A549 (cell line): Measurements from ENCODE around the gene LLGL2. TPM values are rescaled to one million over a fixed set of nuclear protein-coding genes. Genes with fewer than 3 reads are reported as not detected.

Source experiments
- ATAC-seq, 2 experiments: fragments of 200-7000 bp in 1 of 2; fragments of >200 bp in 1 of 2; cut with Nextera tagmentation in 1 of 2; cut with Tn5 transposase in 1 of 2; 3 replicates each; pipeline versions ENCODE4 v1.8.0 to v1.9.1; 2018 to 2020; ENCODE audit warnings: mild to moderate bottlenecking in 1 of 2, moderate library complexity in 1 of 2
- CTCF ChIA-PET: fragments of 300-600 bp; sonication (Branson Sonifier 250); formaldehyde crosslinking; extraction: SDS; loops from one replicate; lab custom pipeline; 2021; ENCODE audit warnings: antibody characterized with exemption, inconsistent platforms; lab: Yijun Ruan, JAX
- POLR2A ChIA-PET: fragments of 350-600 bp; formaldehyde crosslinking; extraction: SDS; loops from one replicate; lab custom pipeline; 2021; ENCODE audit warnings: antibody characterized with exemption, inconsistent platforms; lab: Yijun Ruan, JAX
- DNase-seq, 2 experiments: peaks; one replicate each; pipeline versions ENCODE4 v3.0.0 to v3.0.0-alpha.2; 2011 to 2016; ENCODE audit warnings: low read depth in 1 of 2, low spot score in 1 of 2
- FAIRE-seq: peaks from 2 replicates; lab custom pipeline; 2011; peaks lifted over from hg19 to GRCh38; lab: Jason Lieb, UNC
- H3K27ac ChIP-seq, 2 experiments: fragments of >200 bp; sonication (Bioruptor Twin); formaldehyde crosslinking; 3 replicates each; pipeline ENCODE4 v1.5.1; 2016 to 2017
- H3K4me1 ChIP-seq: fragments of >200 bp; sonication (Bioruptor Twin); formaldehyde crosslinking; 3 replicates; pipeline ENCODE4 v1.6.1; 2016
- H3K4me2 ChIP-seq: fragments of >200 bp; sonication (Bioruptor Twin); formaldehyde crosslinking; 3 replicates; pipeline ENCODE4 v1.6.1; 2016
- H3K4me3 ChIP-seq: fragments of >200 bp; sonication (Bioruptor Twin); formaldehyde crosslinking; 3 replicates; pipeline ENCODE4 v1.5.1; 2016
- H3K9me3 ChIP-seq: fragments of >200 bp; sonication (Bioruptor Twin); formaldehyde crosslinking; 3 replicates; pipeline ENCODE4 v1.6.1; 2016
- CBX8 ChIP-seq: fragments of 200-600 bp; sonication (generic); IDR thresholded peaks from 2 replicates; pipeline ENCODE4 v1.6.1; 2016
- CEBPB ChIP-seq, 2 experiments: fragments of >200 bp in 1 of 2; sonication (Bioruptor Twin) in 1 of 2; formaldehyde crosslinking in 1 of 2; IDR thresholded peaks; 2 replicates each; pipeline ENCODE4 v1.6.1; 2012 to 2016
- CHD2 ChIP-seq: fragments of 150-350 bp; IDR thresholded peaks from 2 replicates; pipeline ENCODE4 v1.6.1; 2014; ENCODE audit warnings: low read length; ENCODE audit not compliant: partially characterized antibody
- EHF ChIP-seq: fragments of 250-450 bp; sonication (Bioruptor Pico); IDR thresholded peaks from 2 replicates; pipeline ENCODE4 v1.5.0; 2020; ENCODE audit warnings: mild to moderate bottlenecking
- ESRRA ChIP-seq: fragments of 150-350 bp; IDR thresholded peaks from 2 replicates; pipeline ENCODE4 v1.6.1; 2014; ENCODE audit warnings: mild to moderate bottlenecking, low read length, borderline replicate concordance
- FOSB ChIP-seq: fragments of 250-450 bp; sonication (Bioruptor Pico); IDR thresholded peaks from 2 replicates; pipeline ENCODE4 v1.5.0; 2020; ENCODE audit warnings: mild to moderate bottlenecking, moderate library complexity
- HOXA7 ChIP-seq: fragments of 250-450 bp; sonication (Bioruptor Pico); IDR thresholded peaks from 2 replicates; pipeline ENCODE4 v1.5.0; 2020; ENCODE audit warnings: mild to moderate bottlenecking, moderate library complexity
- KDM5A ChIP-seq: fragments of 200-600 bp; sonication (generic); IDR thresholded peaks from 2 replicates; pipeline ENCODE4 v1.6.1; 2016; ENCODE audit warnings: antibody characterized with exemption, mild to moderate bottlenecking
- MAFK ChIP-seq: fragments of 450-650 bp; IDR thresholded peaks from 2 replicates; pipeline ENCODE4 v1.6.1; 2014; ENCODE audit not compliant: partially characterized antibody
- MAZ ChIP-seq: fragments of 150-350 bp; IDR thresholded peaks from 2 replicates; pipeline ENCODE4 v1.6.1; 2014; ENCODE audit warnings: antibody characterized with exemption, low read depth, low read length, borderline replicate concordance
- PHF8 ChIP-seq: fragments of 200-600 bp; sonication (generic); IDR thresholded peaks from 2 replicates; pipeline ENCODE4 v1.6.1; 2016; ENCODE audit warnings: low read depth, mild to moderate bottlenecking, antibody characterized with exemption, moderate library complexity, borderline replicate concordance
- POLR2A ChIP-seq: IDR thresholded peaks from 2 replicates; pipeline ENCODE4 v1.6.1; 2012; ENCODE audit warnings: mild to moderate bottlenecking, low read length
- POLR2AphosphoS2 ChIP-seq: conservative IDR thresholded peaks from 2 replicates; pipeline ENCODE4 v1.6.1; 2012; ENCODE audit warnings: low read length, improper control_type of control experiment, inconsistent platforms
- TFCP2L1 ChIP-seq: fragments of 250-450 bp; sonication (Bioruptor Pico); IDR thresholded peaks from 2 replicates; pipeline ENCODE4 v1.5.0; 2021; ENCODE audit warnings: mild to moderate bottlenecking
- ZNF302 ChIP-seq: fragments of 250-450 bp; sonication (Bioruptor Pico); IDR thresholded peaks from 2 replicates; pipeline ENCODE4 v1.9.0; 2021; ENCODE audit warnings: inconsistent platforms, mild to moderate bottlenecking, moderate library complexity
- ZSCAN20 ChIP-seq: fragments of 250-450 bp; sonication (Bioruptor Pico); IDR thresholded peaks from 2 replicates; pipeline ENCODE4 v1.8.0; 2022; ENCODE audit warnings: mild to moderate bottlenecking, moderate library complexity
- WGBS: methylation state at CpG from one replicate; pipeline ENCODE4 v1.1.6; 2017; ENCODE audit errors: missing lambda C conversion rate; 5-methylcytosine and 5-hydroxymethylcytosine counted together
- polyA plus RNA-seq, 4 experiments: library from polyadenylated mRNA; depleted of rRNA in 3 of 4; stranded (reverse); fragments of >200 nt; fragmentation: RNase III in 1 of 4; extraction: RNeasy Plus Mini Kit Qiagen cat#74134 plus additional on column Dnase treatment in 1 of 4; gene quantifications; 2 replicates in 3 of 4; 3 replicates in 1 of 4; pipeline ENCODE4 v1.2.3, GENCODE V29; 2011 to 2017
- TF ChIP-seq, protein P1 (sequence below): fragments of 200-600 bp; sonication (generic); IDR thresholded peaks from 2 replicates; pipeline ENCODE4 v1.6.1; 2016; ENCODE audit warnings: antibody characterized with exemption, mild to moderate bottlenecking, moderate library complexity
- TF ChIP-seq, protein P2 (sequence below): IDR thresholded peaks from 2 replicates; pipeline ENCODE4 v1.6.1; 2012; ENCODE audit warnings: low read depth, borderline replicate concordance

LLGL2 gene
- polyA plus RNA-seq, 2 of the 4 experiments (the other 2 are of a cell fraction) = 18.9 to 35.0 TPM

DNA sequence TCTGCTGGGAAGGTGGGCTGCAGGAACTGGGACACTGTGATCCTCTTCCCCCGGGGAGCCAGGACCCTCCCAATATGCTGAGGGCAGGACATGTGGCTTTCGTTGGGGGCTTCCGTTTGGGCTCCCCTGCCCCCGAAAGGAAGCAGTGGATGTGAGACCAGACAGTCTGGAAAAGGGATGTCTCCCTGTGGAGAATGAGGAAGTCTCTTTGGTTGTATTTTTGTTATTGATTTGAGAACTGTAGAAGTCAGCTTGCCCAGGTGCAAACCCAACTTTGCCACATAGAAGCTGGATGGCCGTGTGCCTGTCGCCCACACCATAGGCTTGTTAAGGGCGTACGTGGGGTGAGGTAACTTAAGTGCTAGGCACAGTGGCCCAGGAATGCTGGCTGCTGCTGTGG is 18.8 kb downstream of the LLGL2 start:
- TF ChIP-seq MAZ (no peak), CBX8 (no peak)
- TF ChIP-seq, protein P1, sequence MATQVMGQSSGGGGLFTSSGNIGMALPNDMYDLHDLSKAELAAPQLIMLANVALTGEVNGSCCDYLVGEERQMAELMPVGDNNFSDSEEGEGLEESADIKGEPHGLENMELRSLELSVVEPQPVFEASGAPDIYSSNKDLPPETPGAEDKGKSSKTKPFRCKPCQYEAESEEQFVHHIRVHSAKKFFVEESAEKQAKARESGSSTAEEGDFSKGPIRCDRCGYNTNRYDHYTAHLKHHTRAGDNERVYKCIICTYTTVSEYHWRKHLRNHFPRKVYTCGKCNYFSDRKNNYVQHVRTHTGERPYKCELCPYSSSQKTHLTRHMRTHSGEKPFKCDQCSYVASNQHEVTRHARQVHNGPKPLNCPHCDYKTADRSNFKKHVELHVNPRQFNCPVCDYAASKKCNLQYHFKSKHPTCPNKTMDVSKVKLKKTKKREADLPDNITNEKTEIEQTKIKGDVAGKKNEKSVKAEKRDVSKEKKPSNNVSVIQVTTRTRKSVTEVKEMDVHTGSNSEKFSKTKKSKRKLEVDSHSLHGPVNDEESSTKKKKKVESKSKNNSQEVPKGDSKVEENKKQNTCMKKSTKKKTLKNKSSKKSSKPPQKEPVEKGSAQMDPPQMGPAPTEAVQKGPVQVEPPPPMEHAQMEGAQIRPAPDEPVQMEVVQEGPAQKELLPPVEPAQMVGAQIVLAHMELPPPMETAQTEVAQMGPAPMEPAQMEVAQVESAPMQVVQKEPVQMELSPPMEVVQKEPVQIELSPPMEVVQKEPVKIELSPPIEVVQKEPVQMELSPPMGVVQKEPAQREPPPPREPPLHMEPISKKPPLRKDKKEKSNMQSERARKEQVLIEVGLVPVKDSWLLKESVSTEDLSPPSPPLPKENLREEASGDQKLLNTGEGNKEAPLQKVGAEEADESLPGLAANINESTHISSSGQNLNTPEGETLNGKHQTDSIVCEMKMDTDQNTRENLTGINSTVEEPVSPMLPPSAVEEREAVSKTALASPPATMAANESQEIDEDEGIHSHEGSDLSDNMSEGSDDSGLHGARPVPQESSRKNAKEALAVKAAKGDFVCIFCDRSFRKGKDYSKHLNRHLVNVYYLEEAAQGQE = no peak
- TF ChIP-seq, all 56 proteins: peak for 0
- Histone ChIP-seq H3K4me2 (no peak overlapping the region), H3K9me3 (no peaks in the 10 kb centered on the region), H3K4me3 (no peak overlapping the region), H3K27ac (no peak overlapping the region), H3K4me1 (peaks cover 19% of the 10 kb centered on the region)
- ATAC-seq (no peak), DNase-seq (no peak), FAIRE-seq (no peak)
- POLR2A ChIA-PET = no interaction called here
- 90% methylated on average over 8 of the region's 8 CpGs for WGBS
- CTCF ChIA-PET = interaction anchor here (0.7 to 1.4 kb wide), 3 partner anchors 14 to 222 kb away, joined by 3 read pairs; no protein-coding TSS in a partner anchor

- H3K27ac ChIP-seq = no peak overlapping the region
- no peak overlapping the region for H3K4me3 ChIP-seq
- no peaks in the 10 kb centered on the region for H3K9me3 ChIP-seq
- no peak for TF ChIP-seq ZSCAN20
- no peak for TF ChIP-seq HOXA7 (CRISPR knock-in tag)
- no peak for TF ChIP-seq PHF8
- TF ChIP-seq ESRRA = no peak
- no peak for TF ChIP-seq MAFK
- TF ChIP-seq, protein P2, sequence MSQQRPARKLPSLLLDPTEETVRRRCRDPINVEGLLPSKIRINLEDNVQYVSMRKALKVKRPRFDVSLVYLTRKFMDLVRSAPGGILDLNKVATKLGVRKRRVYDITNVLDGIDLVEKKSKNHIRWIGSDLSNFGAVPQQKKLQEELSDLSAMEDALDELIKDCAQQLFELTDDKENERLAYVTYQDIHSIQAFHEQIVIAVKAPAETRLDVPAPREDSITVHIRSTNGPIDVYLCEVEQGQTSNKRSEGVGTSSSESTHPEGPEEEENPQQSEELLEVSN = no peak
- TF ChIP-seq FOSB (CRISPR knock-in tag) = no peak
- TF ChIP-seq KDM5A = no peak
- no peak for TF ChIP-seq POLR2AphosphoS2
- TF ChIP-seq CHD2 = no peak
- no peak for TF ChIP-seq ZNF302 (CRISPR knock-in tag)
- TF ChIP-seq POLR2A = no peak
- no peak for TF ChIP-seq EHF (CRISPR knock-in tag)
- TF ChIP-seq, protein P1 = no peak
- no peak for TF ChIP-seq TFCP2L1 (CRISPR knock-in tag)
- no peak for TF ChIP-seq CEBPB (IDR thresholded peaks at IDR 0.05)
- FAIRE-seq (no peak), DNase-seq (no peak), ATAC-seq (no peak)
- no peak overlapping the region for H3K4me2 ChIP-seq
- ChIA-PET CTCF (no interaction called here), POLR2A (no interaction called here)
- 95% methylated on average over 13 of the region's 13 CpGs for WGBS
- H3K4me1 ChIP-seq = peaks cover 22% of the 10 kb centered on the region
Measured at GRCh38 chr17:75546181-75546580, 20.7 kb downstream of the LLGL2 start.
